HG02938 (cell line): ENCODE measurements around the gene EPHA6.

Experiments
- ATAC-seq: cut with Tn5 transposase; IDR thresholded peaks from one replicate; pipeline ENCODE4 v1.9.1; 2021; ENCODE audit warnings: mild to moderate bottlenecking, moderate library complexity; ENCODE audit not compliant: unreplicated experiment

The EPHA6 gene

GRCh38 chr3:97575742-97576141, 761.3 kb downstream of the EPHA6 start:
- no peak for ATAC-seq

GRCh38 chr3:97576221-97576620, 761.8 kb downstream of the EPHA6 start:
- no peak for ATAC-seq

GRCh38 chr3:97579365-97579764, 765.0 kb downstream of the EPHA6 start:
- no peak for ATAC-seq

GRCh38 chr3:97610626-97611025, 796.2 kb downstream of the EPHA6 start:
- ATAC-seq = no peak

- no peak for ATAC-seq
Observed at GRCh38 chr3:97612632-97613031, 798.2 kb downstream of the EPHA6 start.

GRCh38 chr3:97613139-97613538, 798.7 kb downstream of the EPHA6 start:
- no peak for ATAC-seq

GRCh38 chr3:97620514-97620913, 806.1 kb downstream of the EPHA6 start:
- peak; percentile 49 for ATAC-seq

- ATAC-seq = no peak
Observed at GRCh38 chr3:97636465-97636864, 822.1 kb downstream of the EPHA6 start.

- no peak for ATAC-seq
Observed at GRCh38 chr3:97646932-97647331, 832.5 kb downstream of the EPHA6 start.

GRCh38 chr3:97647441-97647982, 833.1 kb downstream of the EPHA6 start:
- ATAC-seq = no peak

GRCh38 chr3:97655971-97656370, 841.6 kb downstream of the EPHA6 start:
- no peak for ATAC-seq

GRCh38 chr3:97656638-97657037, 842.2 kb downstream of the EPHA6 start:
- ATAC-seq = no peak

GRCh38 chr3:97658668-97659285, 844.4 kb downstream of the EPHA6 start:
- no peak for ATAC-seq

- ATAC-seq = no peak
Observed at GRCh38 chr3:97662264-97662663, 847.9 kb downstream of the EPHA6 start.

GRCh38 chr3:97662762-97663161, 848.4 kb downstream of the EPHA6 start:
- ATAC-seq = no peak

GRCh38 chr3:97665896-97666295, 851.5 kb downstream of the EPHA6 start:
- ATAC-seq = no peak

GRCh38 chr3:97670952-97671351, 856.6 kb downstream of the EPHA6 start:
- no peak for ATAC-seq

GRCh38 chr3:97673357-97673997, 859.1 kb downstream of the EPHA6 start:
- ATAC-seq = no peak

- ATAC-seq = no peak
Observed at GRCh38 chr3:97674461-97674860, 860.1 kb downstream of the EPHA6 start.

- ATAC-seq = no peak
Observed at GRCh38 chr3:97680210-97680609, 865.8 kb downstream of the EPHA6 start.

GRCh38 chr3:97680696-97681095, 866.3 kb downstream of the EPHA6 start:
- ATAC-seq = no peak

GRCh38 chr3:97684490-97684889, 870.1 kb downstream of the EPHA6 start:
- ATAC-seq = no peak

- ATAC-seq = no peak
Observed at GRCh38 chr3:97686258-97686657, 871.9 kb downstream of the EPHA6 start.
